AG09319 (cell line): Measurements from ENCODE around the gene TPD52L1.

Experiments
- DNase-seq: peaks from one replicate; pipeline ENCODE4 v3.0.0-alpha.2; 2010; ENCODE audit warnings: low read depth; ENCODE audit errors: extremely low read depth
- CTCF ChIP-seq: IDR thresholded peaks from 2 replicates; pipeline ENCODE4 v1.5.1; 2011; ENCODE audit warnings: low read depth, mild to moderate bottlenecking, inconsistent platforms, low read length, moderate library complexity

The TPD52L1 gene

GRCh38 chr6:125237764-125238163, 84.2 kb downstream of the TPD52L1 start:
- no peak for TF ChIP-seq CTCF
- DNase-seq = no peak

GRCh38 chr6:125245109-125245508, 91.5 kb downstream of the TPD52L1 start:
- no peak for DNase-seq
- no peak for TF ChIP-seq CTCF

- DNase-seq = no peak
- no peak for TF ChIP-seq CTCF
Observed at GRCh38 chr6:125245523-125246264, 92.1 kb downstream of the TPD52L1 start.

GRCh38 chr6:125246566-125246965, 93.0 kb downstream of the TPD52L1 start:
- no peak for TF ChIP-seq CTCF
- no peak for DNase-seq

- DNase-seq = no peak
- no peak for TF ChIP-seq CTCF
Observed at GRCh38 chr6:125248136-125248535, 94.6 kb downstream of the TPD52L1 start.

- no peak for DNase-seq
- no peak for TF ChIP-seq CTCF
Observed at GRCh38 chr6:125250511-125250910, 96.9 kb downstream of the TPD52L1 start.

GRCh38 chr6:125251516-125252220, 98.1 kb downstream of the TPD52L1 start:
- DNase-seq = no peak
- TF ChIP-seq CTCF = no peak
